ENCODE measurements around the gene TMEM223.
"Not testable (repeated sequence)": the region's sequence is repeated elsewhere in the genome, so short reads cannot be mapped to it uniquely, and the experiment has no call there.

TMEM223 gene

DNA sequence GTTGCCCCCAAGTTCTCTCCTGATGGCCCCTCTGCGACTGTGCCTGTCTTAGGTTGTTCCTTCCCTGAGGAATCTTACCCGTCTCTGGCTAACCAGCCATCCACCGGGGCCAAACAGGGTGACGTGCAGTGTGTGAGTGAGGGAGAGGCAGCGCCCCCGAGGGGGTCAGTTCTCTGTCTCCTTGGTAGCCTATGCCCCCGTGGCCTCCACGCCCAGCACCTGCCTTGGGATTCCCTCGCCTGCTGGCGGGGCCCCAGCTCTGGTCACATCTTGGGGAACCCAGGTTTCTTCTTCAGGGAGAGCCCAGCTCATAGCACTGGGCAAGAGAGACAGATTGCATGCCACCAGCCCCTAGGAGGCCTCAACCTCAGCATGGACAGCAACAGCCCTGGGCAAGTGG lies 7.7 kb upstream of the TMEM223 start:
- no peak for DNase-seq

DNA sequence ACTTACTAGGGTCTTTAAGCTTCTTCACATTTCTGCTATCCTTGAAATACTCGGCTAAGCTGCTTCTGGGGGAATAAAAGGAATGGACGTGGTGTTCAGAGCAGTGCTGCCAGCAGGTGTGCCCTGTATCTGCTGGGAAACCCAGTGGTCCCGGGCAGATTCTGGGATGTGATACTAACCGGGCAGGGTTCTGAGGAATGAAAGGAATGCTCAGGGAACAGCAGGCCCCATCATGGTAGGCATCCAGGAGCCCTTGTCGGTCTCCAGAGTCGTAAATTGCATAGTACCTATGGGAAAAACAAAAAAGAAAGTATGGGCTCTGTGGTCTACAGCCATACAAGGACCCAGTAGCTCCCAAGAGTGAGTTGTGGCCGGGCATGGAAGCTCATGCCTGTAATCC lies 4.5 kb upstream of the TMEM223 start:
- DNase-seq = no peak

DNA sequence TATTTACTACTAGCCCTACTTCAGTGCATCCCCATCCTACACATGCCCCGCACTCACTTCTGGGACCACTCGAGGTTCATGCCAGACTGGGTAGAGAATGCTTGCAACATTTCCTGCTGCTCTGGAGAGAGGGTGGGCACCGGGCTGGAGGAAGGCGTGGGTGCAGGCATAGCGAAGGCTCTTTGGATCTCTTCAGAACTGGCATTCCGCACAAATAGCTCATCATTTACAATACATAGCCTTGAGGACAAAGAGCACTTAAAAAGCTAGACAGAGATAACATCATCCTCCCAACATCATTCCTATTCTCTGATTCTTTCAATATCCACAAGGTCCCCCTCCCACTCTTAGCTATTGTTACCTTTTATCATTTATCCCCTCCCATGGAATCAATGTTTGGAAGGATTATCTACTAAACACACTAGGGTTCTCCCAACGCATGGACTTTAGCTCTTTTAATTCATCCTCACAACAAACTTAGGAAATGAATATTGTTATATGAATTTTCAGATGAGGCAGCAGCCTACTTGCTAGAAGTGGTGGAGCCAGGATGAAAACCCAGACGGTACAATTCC lies 2.5 kb upstream of the TMEM223 start:
- no peak for DNase-seq

DNA sequence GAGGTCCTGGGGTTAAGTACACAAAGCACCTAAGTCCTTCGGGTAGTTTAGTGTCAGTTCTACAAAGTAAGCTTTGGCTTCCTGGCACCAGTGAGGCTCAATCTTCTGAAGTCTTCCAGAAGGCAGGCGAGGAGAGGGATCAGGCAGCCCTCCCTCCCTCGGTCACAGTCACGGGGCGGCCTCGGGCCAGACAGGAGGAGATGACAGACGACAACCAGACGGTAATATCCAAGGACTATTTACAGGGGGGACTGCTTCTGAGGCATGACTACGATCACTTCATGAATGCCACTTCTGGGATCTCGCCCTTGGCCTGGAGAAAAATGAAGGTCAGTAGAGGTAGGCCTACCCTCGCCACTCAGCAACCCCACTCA lies 383 bp upstream of the TMEM223 start:
- no peak for DNase-seq

DNA sequence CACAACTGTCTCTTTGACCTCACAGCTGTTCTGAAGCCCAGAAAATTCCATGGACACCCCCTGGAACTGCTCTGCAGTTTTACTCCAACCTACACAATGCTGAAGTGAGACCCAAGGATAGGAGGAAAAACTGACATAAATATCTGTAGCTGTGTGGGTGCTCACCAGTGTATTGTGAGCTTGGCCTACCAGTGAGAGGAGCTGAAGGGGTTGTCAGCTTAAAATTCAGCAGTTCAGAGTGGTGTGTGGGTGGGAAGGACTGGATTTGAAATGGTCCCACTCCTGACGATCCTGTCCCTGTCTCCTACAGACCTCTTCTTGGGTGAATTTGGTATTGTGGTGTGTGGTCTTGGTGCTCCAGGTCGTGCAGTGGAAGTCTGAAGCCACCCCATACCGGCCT lies 2.2 kb downstream of the TMEM223 start:
- DNase-seq = no peak

DNA sequence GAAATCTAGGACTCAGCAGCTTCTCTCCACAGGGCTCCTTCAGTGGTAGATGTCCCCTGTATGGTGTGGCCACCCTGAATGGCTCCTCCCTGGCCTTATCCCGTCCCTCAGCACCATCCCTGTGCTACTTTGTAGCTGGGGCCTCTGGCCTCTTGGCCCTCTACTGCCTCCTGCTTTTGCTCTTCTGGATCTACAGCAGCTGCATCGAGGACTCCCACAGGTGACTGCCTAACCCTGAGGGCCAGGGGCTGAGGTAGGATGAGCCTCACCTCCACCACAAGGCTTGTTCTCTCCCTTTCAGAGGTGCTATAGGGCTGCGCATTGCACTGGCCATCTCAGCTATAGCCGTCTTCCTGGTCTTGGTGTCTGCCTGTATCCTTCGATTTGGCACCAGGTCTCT lies 2.8 kb downstream of the TMEM223 start:
- no peak for DNase-seq

DNA sequence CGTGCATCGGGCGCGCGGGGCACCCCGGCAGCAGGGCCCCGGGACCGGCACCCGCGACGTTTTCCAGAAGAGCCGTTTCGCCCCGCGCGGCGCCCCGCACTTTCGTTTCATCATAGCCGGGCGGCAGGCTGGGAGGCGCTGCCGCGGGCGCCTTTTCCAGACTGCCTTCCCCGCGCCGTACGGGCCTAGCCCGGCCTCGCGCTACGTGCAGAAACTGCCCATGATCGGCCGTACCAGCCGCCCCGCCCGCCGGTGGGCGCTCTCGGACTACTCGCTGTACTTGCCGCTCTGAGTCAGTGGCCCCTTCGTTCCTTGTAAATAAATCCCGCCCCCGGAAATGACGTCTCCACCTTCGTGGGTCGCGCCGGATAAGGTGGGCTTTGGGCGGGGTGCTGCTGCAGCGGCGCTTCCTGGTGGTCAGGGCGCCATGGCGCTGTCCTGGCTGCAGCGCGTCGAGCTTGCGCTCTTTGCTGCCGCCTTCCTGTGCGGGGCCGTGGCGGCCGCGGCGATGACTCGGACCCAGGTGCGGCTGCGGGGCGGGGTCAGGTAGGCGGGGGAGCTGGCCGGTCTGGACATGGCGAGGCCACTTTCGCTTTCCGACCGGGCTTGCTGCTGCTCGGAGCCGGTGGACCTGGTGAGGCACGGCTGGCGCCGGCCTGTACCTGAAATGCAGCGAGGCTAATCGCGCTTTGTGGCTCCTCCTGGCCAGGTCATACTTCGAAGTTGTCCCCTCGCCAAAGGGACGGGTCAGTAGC lies 4.6 kb downstream of the TMEM223 start, which contains the start of gene TMEM179B:
TMEM179B (plus strand) TSS at position 398 of the 755 bp plus-strand sequence; CDS start at position 428, 30 bp downstream.
- peak; percentile 95 for DNase-seq

DNA sequence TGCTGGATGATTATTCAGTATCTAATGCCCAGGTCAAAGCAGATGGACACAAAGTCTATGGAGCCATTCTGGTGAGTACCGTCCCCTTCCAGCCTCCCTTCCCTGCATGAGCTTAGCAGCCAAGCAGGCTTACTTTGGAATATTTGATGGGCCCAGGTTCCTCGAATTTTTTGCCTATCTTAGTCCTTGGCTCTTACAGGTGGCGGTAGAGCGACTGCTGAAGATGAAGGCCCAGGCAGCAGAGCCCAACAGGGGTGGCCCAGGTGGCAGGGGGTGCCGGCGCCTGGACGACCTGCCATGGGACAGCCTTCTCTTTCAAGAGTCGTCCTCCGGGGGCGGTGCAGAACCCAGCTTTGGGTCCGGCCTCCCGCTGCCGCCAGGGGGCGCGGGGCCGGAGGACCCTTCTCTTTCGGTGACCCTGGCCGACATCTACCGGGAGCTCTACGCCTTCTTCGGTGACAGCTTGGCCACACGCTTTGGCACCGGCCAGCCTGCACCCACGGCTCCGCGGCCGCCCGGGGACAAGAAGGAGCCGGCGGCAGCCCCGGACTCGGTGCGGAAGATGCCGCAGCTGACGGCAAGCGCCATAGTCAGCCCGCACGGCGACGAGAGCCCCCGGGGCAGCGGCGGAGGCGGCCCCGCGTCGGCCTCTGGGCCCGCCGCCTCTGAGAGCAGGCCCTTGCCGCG lies 5.3 kb downstream of the TMEM223 start:
- DNase-seq = peak; percentile 49

DNA sequence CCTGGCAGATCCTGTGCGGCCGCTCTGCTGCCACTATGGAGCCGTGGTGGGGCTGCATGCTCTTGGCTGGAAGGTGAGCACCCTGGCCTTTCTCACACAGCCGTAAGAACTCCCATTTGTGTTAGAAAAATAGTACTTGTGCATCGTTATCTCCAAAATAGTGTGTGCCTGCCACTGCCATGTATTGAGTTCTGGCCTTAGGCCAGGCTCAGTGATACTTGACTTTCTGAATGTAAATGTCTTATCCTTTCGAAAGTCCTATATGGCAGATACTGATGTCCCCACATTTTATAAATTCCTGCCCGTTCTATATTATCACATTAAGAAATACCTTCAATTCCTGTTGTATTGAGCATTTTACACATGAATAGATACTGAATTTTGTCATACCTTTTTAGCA lies 9.1 kb downstream of the TMEM223 start:
- DNase-seq = no peak

DNA sequence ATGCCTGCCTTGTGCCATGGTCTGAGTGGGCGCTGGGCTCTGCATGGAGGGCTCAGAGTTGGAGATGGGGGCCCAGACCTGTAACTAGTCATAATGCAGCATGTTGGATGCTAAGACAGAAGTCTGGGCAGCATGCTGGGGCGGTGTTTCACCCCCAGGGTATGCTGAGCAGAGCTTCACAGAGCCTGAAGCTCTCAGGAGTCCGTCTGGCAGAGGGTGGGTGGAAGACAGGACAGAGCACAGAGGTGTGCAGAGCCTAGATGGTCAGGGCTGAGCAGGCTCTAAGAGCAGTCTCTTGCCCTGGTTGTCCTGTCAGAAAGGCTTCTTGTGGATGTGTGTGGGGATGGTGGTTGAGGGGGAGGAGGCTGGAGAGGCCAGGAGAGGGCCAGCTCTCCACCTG lies 13.4 kb downstream of the TMEM223 start:
- DNase-seq = no peak

DNA sequence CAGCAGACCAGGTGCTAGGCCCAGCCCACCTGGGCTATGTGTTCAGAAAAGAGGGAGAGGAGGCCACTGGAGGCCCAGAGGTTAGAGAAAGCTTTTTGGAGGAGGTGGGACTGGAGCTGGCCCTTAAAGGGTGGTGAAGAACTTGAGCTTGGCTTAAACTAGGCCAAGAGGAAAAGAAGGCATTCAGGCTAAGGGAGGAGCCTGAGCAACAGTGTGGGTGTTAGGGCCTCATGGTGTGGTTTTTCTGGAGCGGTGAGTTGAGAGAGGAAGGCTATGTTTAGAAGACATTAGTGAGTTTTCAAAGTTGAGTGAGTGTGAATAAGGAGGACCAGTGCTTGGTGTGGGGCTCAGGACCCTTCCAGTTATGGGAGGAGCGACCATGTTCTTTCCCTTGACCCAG lies 14.4 kb downstream of the TMEM223 start:
- DNase-seq = no peak

DNA sequence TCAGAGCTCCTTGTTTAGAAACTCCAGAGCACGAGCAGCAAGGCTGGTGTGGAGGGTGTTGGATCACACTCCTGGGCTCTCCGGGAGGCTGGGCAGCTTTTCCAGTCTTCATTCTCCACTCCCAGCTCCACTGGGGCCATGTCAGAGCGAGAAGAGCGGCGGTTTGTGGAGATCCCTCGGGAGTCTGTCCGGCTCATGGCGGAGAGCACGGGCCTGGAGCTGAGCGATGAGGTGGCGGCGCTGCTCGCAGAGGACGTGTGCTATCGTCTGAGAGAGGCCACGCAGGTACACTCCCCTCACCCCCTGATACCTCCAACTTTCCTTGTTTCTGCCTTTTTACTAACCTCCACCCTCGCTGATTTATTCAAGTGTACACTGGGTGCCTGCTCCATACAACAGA lies 16.2 kb downstream of the TMEM223 start:
- no peak for DNase-seq

DNA sequence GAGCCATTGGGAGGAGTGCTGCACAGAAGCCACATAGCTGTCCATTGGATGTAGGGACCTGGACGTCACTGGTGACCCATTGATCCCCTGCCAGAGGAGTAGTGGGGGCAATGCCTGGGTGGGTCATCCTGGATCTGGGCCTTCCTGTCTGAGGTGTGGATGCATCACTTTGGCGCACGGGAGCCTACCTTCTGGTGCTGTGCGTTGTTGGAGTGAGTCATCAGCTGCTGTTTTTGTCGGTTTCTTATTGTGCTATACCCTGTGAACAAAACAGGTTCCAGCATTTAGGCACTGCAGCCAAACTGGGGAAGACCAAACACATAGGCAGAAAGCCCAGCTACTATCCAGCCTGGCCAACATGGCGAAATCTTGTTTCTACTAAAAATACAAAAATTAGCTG lies 17.4 kb downstream of the TMEM223 start:
- DNase-seq = no peak

DNA sequence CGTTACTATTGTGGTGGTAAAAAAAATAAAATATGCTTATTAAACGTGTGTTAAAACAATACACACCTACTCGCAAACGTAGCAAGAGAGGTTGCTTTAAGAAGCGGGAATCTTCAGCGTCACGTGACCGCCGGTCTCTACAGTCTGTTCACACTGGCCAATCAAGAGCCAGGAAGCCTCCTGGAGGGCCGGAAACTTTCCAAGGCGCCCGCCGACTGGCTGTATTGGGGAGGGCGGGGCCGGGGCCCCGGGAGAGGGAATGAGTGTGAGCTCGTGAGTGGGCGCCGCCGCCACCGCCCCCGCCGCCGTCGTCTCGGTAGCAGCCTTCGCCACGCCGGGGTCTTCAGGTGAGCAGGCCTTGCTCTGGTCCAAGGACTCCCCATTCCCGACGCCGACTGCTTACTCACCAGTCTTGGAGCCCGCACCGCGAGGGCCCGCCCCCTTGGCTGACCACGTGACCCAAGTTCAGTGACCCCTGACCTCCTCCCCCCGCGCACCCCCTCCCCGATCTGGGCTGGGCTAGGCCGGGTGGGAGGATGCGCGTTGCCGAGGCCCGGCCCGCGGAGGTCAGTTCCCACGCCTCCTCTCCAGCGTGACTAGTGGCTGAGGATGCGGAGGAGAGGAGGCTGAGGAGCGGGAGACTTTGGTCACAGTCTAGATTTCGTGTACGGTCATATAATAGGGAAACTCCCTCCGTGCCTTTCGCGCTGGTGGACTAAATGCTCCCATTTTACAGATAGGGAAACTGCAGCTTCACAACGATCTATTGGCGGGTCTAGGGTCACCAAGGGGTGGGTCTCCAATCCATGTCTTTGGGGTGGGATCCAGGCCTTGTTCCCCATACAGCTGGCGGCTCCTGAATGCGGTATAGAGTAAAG lies 20.4 kb downstream of the TMEM223 start, which contains the start of gene TAF6L:
TAF6L (plus strand) TSS at position 253 of the 878 bp plus-strand sequence. CDS start 4,388 bp downstream, outside the sequence.
- DNase-seq = peak; percentile 92

DNA sequence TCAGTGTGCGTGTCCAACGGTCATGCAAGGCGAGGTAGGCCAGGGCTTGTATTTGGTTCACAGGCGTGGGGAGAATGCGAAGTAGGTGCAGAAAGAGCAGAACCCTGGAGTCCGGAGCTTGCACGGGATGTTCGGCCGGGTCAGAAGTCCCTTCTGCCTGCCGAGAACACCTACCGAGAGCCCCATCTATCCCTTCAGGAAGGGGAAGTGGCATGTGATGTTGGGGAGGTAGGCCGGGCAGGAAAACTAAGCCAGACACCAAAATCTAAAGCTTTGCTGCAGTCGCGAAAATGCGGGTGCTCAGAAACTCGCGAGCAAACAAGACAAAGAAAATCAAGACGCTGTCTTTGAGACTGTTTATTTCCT lies 21.0 kb downstream of the TMEM223 start:
- DNase-seq = no peak

DNA sequence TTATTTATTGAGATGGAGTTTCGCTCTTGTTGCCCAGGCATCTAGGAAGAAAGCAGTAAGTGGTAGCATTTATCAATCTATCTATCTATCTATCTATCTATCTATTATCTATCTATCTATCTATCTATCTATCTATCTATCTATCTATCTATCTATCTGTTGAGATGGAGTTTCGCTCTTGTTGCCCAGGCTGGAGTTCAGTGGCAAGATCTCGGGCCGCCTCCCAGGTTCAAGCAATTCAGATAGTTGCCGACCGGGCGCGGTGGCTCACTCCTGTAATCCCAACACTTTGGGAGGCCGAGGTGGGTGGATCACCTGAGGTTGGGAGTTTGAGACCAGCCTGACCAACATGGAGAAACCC lies 31.0 kb downstream of the TMEM223 start:
- DNase-seq = not testable (repeated sequence)

DNA sequence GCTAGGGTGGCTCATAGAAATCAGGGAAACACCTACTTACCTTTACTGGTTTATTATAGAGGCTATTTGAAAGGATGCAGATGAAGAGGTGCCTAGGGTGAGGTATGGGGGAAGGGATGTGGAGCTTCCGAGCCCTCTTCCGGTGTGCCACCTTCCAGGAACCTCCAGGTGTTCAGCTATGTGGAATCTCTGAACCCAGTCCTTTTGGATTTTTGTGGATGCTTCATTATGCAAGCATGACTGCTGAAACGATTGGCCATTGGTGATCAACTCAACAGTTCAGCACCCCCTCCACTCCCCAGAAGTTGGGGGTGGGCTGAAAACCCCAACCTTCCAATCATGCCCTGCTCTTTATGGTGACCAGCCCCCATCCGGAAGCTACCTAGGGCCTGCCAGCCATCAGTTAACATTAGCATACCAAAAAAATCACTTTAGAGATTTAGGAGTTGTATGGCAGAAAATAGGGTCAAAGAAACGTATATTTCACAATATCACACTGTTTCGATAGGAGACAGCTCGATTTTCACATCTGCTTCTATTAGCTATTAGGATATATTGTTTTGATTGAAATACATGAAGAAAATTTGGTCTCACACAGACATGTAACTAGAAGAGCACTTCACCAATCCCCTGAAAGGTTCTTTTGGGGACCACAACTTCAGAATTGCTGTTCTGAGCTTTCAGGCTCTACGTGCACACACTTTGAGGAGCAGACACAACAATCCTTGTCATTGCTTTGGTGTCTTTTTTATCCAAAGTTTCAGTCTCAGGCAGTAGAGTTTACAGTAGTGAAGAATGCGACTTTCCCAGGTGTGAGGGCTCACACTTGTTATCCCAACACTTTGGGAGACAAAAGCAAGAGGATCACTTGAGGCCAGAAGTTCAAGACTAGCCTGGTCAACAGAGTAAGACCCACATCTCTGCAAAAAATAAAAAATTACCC lies 33.7 kb downstream of the TMEM223 start:
- no peak for DNase-seq

DNA sequence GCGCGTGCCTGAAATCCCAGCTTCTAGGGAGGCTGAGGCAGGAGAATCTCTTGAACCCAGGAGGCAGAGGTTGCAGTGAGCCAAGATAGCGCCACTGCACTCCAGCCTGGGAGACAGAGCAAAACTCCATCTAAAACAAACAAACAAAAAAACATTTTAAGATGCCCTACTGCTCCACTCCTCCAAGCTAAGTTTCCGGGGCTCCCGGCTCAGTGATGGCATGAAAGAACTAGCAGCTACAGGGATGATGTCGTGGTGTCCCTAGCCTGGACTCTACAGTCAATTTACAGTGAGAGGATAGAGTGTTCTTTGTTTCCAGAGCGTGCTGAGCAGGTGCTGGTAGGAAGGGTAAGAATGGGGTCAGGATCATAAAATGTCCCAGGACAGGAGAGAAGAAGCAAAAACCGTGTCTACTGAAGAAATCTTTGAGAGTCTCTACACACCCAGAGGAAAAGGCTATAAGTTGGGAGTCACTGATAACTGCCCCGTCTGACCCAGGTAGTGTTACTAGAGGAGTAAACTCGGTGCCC lies 36.7 kb downstream of the TMEM223 start:
- DNase-seq = no peak

DNA sequence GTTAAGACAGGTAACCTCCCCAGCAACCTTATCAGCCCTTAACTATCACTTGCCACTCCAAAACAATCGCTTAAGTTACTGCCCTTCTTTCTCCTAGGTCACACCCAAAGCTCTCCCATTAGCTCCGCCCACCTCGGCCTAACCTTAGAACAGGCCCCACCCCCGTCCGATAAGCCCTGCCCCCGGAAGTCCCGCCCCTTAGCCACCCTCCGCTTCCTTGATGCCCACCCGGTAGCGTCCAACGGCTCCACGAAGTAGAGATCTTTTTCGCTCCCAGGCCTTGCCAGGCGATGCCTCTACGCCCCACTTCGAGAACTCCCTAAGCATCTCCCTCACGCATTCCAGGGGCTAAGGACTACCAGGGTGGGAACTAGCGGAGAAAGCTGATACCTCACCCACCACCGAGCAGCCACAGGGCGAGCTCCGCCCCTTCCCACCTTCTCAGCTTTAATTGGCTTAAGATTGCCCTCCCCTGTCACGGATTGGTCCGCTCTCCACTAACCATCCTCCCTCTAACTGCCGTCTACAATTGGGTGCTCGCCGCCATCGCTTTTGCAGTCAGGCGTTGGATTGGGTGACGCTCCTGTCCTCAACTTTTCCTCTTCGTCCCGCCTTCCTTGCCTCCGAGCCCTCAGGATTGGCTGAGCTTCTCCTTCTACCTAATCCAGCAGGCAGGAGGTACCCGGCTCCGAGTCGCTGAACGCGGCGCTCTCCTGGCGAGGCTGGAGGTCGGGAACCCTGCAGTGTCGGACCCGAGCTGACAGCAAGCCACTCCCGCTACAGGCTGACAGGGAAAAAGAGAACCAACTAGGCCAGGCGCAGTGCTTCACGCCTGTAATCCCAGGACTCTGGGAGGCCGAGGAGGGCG lies 37.8 kb downstream of the TMEM223 start, which contains the start of gene ZBTB3:
ZBTB3 (minus strand) TSS at position 425 of the 868 bp plus-strand sequence. CDS start 496 bp downstream, outside the sequence.
- peak; percentile 93 for DNase-seq

DNA sequence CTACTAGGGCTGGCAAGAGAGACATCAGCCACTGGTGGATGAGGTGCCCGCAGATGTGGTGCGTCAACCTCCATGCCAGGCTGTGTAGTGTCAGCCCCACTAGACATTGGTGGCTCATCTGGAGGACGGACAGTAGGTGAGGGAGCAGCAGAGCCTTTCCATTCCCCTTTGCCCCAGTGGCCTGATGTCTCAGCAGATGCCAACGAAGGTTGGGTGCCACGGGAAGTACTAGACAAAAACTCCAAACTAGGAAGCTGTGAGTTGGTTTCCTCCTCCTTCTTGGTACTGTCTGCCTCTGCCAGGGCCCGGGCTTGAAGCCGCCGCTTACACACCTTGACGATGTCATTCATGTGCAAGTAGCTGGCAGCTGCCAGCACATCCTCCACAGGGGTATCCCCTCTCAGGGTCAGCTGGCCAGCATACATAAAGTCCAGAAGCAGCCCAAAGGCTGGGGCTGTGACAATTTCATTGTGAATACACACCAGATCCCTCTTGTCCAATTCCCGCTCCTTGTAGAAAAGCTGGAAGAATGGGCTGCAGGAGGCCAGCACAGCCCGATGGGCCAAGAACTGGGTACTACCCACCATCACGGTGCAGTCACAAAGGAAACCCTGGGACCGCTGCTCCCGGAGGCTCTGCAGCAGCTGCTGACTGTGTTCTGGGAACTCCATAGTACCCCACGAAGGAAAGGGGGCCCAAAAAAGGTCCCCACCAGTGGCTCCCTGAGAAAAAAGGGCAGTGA lies 38.6 kb downstream of the TMEM223 start:
- no peak for DNase-seq
